Measurements from ENCODE around the gene NPAS3.

- TF ChIP-seq POLR2AphosphoS5 (IDR thresholded peaks at IDR 0.05) (no peak), CTCF (IDR thresholded peaks at IDR 0.05) (no peak)
Observed at GRCh38 chr14:33568935-33569579, 630.4 kb downstream of the NPAS3 start.
